SJSA1 (cell line): ENCODE results near the gene LAMP2. TPM values are rescaled to one million over a fixed set of nuclear protein-coding genes. Genes with fewer than 3 reads are reported as not detected.
A peak's percentile ranks its signal among the peaks of the same experiment; 100 is the strongest.
"Not testable (repeated sequence)": the region's sequence is repeated elsewhere in the genome, so short reads cannot be mapped to it uniquely, and the experiment has no call there.

Experiments used
- DNase-seq, 2 experiments: peaks; one replicate each; pipeline ENCODE4 v3.0.0-alpha.2; 2015 to 2020; ENCODE audit warnings: low spot score in 2 of 2, low read depth in 1 of 2
- H3K27ac ChIP-seq: fragments of 250-450 bp; sonication (Bioruptor Pico); 2 replicates; pipeline ENCODE4 v1.5.1; 2020; ENCODE audit warnings: mild to moderate bottlenecking, moderate library complexity
- H3K27me3 ChIP-seq: fragments of 250-450 bp; sonication (Bioruptor Pico); replicated peaks from 2 replicates; pipeline ENCODE4 v1.5.1; 2020; ENCODE audit warnings: mild to moderate bottlenecking, moderate library complexity
- H3K36me3 ChIP-seq: fragments of 250-450 bp; sonication (Bioruptor Pico); 2 replicates; pipeline ENCODE4 v1.5.1; 2020; ENCODE audit warnings: mild to moderate bottlenecking
- H3K4me1 ChIP-seq: fragments of 250-450 bp; sonication (Bioruptor Pico); replicated peaks from 2 replicates; pipeline ENCODE4 v1.6.1; 2021; ENCODE audit warnings: mild to moderate bottlenecking
- H3K4me3 ChIP-seq: fragments of 250-450 bp; sonication (Bioruptor Pico); 2 replicates; pipeline ENCODE4 v1.5.1; 2020; ENCODE audit warnings: mild to moderate bottlenecking
- H3K9me3 ChIP-seq: fragments of 250-450 bp; sonication (Bioruptor Pico); replicated peaks from 2 replicates; pipeline ENCODE4 v1.5.1; 2020; ENCODE audit warnings: mild to moderate bottlenecking
- total RNA-seq: library from RNA; depleted of rRNA; stranded (reverse); fragments of >200 nt; shearing (Covaris generic); gene quantifications from 2 replicates; pipeline ENCODE4 v1.2.3, GENCODE V29; 2014; rRNA removed

Gene LAMP2
- total RNA-seq = 63.2 and 125 TPM in 2 replicates

GRCh38 chrX:120468825-120469525 is at the start of gene LAMP2:
LAMP2 (minus strand) TSS chrX:120469296; CDS start chrX:120469169, 127 bp downstream.
- Histone ChIP-seq H3K27me3 (no peaks in the 10 kb centered on the region), H3K36me3 (peaks cover 3% of the 10 kb centered on the region; the same call in 1 of the 2 replicates), H3K4me3 (peak within 1 kb of the TSS; percentile 81), H3K27ac (peak within 1 kb of the TSS; percentile 89), H3K4me1 (0 out of 2 replicates have a peak, but pooled peaks cover 3% of the 10 kb centered on the region), H3K9me3 (no peaks in the 10 kb centered on the region)
- DNase-seq = peak; percentile 81 to 87

- no peak overlapping the region for H3K27ac ChIP-seq
Measured at GRCh38 chrX:120517936-120518335, 48.8 kb upstream of the LAMP2 start.

GRCh38 chrX:120514236-120514635 is 45.1 kb upstream of the LAMP2 start:
- peak in 1 of 2 experiments; percentile 9 for DNase-seq
- Histone ChIP-seq H3K27me3 (no peaks in the 10 kb centered on the region), H3K27ac (no peak overlapping the region), H3K36me3 (no peaks in the 10 kb centered on the region), H3K4me1 (peaks cover 6% of the 10 kb centered on the region; the same call in 1 of the 2 replicates), H3K4me3 (no peak overlapping the region), H3K9me3 (no peaks in the 10 kb centered on the region)

More at GRCh38 chrX:120517936-120518335, 48.8 kb upstream of the LAMP2 start:
- Histone ChIP-seq H3K9me3 (no peaks in the 10 kb centered on the region), H3K4me3 (no peak overlapping the region), H3K27me3 (no peaks in the 10 kb centered on the region), H3K4me1 (peaks cover 6% of the 10 kb centered on the region; the same call in 1 of the 2 replicates), H3K36me3 (no peaks in the 10 kb centered on the region)
- peak in 1 of 2 experiments; percentile 25 for DNase-seq

- DNase-seq = no peak
- Histone ChIP-seq H3K4me3 (no peak overlapping the region), H3K36me3 (no peaks in the 10 kb centered on the region), H3K9me3 (no peaks in the 10 kb centered on the region), H3K4me1 (no peaks in the 10 kb centered on the region), H3K27me3 (no peaks in the 10 kb centered on the region), H3K27ac (no peak overlapping the region)
Measured at GRCh38 chrX:120512627-120513026, 43.5 kb upstream of the LAMP2 start.

DNA sequence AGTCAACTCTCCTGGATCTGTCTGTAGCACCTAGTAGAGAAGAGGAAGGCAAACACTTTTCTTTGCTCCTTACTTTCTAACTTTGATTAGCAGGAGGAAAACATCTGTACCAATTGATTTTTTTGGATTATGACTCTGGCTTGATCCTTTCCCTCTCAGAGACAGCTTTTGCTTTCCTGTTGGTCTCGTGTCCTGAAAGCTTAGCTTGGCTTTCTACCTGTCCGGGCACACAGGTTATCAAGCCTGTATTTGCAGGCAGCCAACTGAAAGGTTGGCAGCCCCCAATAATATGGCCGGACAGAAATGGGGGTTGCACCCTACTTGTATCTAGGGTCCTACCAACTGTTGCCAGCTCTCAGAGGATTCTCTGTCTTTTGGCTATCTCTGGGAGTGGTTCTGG is 43.1 kb upstream of the LAMP2 start:
- H3K4me1 ChIP-seq = no peaks in the 10 kb centered on the region
- H3K27me3 ChIP-seq = no peaks in the 10 kb centered on the region
- no peak for DNase-seq
- no peak overlapping the region for H3K27ac ChIP-seq
- no peak overlapping the region for H3K4me3 ChIP-seq
- H3K9me3 ChIP-seq = no peaks in the 10 kb centered on the region
- no peaks in the 10 kb centered on the region for H3K36me3 ChIP-seq

DNA sequence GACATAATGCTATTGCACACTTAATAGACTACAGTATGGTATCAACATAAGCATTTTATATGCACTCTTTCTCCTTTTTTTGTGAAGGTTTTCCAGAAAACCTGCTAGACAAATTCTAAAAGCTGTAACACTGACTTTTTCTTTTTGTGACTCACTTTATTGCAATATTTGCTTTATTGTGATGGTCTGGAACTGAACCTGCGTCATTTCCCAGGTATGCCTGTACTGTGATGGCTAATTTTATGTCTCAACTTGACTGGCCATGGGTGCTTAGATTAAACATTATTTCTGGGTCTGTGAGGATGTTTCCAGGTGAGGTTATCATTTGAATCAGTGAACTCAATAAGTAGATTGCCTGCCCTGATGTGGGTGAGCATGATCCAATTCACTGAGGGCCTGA is 35.5 kb upstream of the LAMP2 start:
- Histone ChIP-seq H3K27me3 (no peaks in the 10 kb centered on the region), H3K9me3 (no peaks in the 10 kb centered on the region), H3K4me3 (no peak overlapping the region), H3K4me1 (no peaks in the 10 kb centered on the region), H3K36me3 (no peaks in the 10 kb centered on the region), H3K27ac (no peak overlapping the region)
- no peak for DNase-seq

GRCh38 chrX:120499301-120500072 is 30.4 kb upstream of the LAMP2 start:
- H3K27ac ChIP-seq = no peak overlapping the region
- no peaks in the 10 kb centered on the region for H3K27me3 ChIP-seq
- H3K9me3 ChIP-seq = no peaks in the 10 kb centered on the region
- DNase-seq = no peak
- H3K4me1 ChIP-seq = no peaks in the 10 kb centered on the region
- no peak overlapping the region for H3K4me3 ChIP-seq
- H3K36me3 ChIP-seq = no peaks in the 10 kb centered on the region

DNA sequence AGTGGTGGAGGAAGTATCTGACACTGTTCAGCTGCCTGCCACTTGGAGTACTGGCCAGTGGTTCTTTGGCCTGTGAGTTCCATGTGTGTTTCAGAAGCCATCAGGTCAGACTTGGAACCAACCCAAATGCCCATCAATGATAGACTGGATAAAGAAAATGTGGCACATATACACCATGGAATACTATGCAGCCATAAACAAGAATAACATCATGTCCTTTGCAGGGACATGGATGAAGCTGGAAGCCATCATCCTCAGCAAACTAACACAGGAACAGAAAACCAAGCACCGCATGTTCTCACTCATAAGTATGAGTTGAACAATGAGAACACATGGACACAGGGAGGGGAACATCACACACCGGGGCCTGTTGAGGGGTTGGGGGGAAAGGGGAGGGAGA is 21.0 kb upstream of the LAMP2 start:
- H3K4me1 ChIP-seq, H3K27me3 ChIP-seq, H3K9me3 ChIP-seq, H3K36me3 ChIP-seq, H3K27ac ChIP-seq, DNase-seq, H3K4me3 ChIP-seq: not testable (repeated sequence)

- no peak for DNase-seq
- Histone ChIP-seq H3K36me3 (no peaks in the 10 kb centered on the region), H3K4me3 (no peak overlapping the region), H3K27me3 (no peaks in the 10 kb centered on the region), H3K4me1 (peaks cover 3% of the 10 kb centered on the region), H3K9me3 (no peaks in the 10 kb centered on the region), H3K27ac (no peak overlapping the region)
Measured at GRCh38 chrX:120486786-120487185, 17.7 kb upstream of the LAMP2 start.

DNA sequence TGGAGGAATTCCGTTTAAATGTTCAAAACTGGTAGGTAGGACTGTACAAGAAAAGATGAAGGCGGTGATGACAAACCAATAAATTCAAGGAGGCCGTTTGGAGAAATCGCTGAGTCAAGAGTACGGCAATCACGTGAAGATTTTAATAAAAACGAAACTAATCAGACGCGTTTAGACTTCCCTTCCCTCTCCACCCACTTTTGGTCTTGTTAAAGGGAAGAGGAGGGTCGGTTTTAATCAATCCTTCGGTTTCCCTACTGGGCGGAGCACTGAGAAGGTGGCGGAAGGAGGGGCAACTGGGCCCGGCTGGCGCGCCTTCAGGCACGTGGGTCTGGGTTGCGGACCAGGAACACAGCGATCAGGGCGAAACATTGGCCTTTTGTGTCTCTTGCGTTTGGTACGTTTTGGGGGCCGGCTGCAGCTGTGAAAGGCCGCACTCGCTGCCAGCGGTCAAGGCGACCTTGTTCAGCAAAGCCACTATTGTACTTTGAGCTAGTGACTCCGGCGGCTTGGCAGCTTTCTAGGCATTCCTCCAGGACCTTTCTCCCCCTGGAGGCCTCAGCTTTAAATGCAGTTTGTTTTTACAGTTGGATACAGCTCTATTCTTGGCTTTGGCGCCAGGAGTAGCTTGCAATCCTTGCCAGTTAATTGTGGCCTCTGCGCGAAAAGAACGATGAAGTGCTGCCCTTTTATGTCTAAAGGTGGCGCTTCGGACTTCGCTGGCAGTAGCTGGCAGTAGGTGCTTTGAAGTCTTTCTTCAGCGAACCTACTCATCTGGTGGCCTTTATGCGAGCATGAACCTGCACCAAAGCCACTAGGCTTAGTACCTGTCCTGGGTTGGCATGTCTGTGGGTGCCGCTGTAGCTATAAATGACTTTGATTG is 16.8 kb upstream of the LAMP2 start:
- DNase-seq = peak; percentile 63 to 72
- H3K27me3 ChIP-seq = no peaks in the 10 kb centered on the region
- no peaks in the 10 kb centered on the region for H3K9me3 ChIP-seq
- peaks cover 3% of the 10 kb centered on the region for H3K4me1 ChIP-seq
- H3K27ac ChIP-seq = peak overlapping the region; percentile 59
- peak overlapping the region; percentile 41 for H3K4me3 ChIP-seq
- H3K36me3 ChIP-seq = no peaks in the 10 kb centered on the region

DNA sequence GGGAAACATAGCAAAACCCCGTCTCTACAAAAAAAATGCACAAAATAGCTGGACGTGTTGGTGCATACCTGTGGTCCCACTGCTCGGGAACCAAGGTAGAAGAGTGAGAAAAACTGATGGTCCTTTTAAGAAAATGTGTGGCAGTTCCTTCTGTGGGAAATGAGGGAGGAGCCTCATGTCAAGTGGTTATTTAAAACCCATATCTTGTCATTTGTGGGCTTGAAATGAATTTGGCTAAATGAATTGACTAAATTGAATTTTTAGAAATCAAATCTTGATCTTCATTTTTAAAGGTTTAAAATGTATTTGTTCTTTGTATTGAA is 16.2 kb upstream of the LAMP2 start:
- peak overlapping the region; percentile 59; the same call in 1 of the 2 replicates for H3K27ac ChIP-seq
- DNase-seq = no peak
- H3K4me1 ChIP-seq = peaks cover 3% of the 10 kb centered on the region
- no peaks in the 10 kb centered on the region for H3K36me3 ChIP-seq
- no peaks in the 10 kb centered on the region for H3K27me3 ChIP-seq
- H3K4me3 ChIP-seq = peak overlapping the region; percentile 41
- no peaks in the 10 kb centered on the region for H3K9me3 ChIP-seq

DNA sequence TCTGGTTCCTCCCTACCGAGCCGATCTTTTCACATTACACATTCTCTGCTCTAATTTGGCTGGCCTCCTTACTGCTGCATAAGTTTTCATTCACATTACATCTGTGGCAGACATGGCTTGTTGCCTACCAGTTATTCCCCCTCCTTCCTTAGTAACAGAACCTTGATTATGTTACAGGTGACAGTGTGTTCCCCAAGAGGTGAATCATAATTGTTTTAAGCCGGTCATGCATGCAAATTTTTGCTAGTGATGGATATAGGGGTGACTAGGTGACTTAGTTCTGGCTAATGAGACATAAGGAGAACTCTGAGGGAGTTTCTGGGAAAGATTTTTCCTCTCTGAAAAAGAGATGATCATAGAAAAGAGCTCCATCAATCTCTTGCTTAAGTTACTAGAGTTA is 8.4 kb upstream of the LAMP2 start:
- H3K9me3 ChIP-seq = no peaks in the 10 kb centered on the region
- no peak overlapping the region for H3K4me3 ChIP-seq
- H3K36me3 ChIP-seq = no peaks in the 10 kb centered on the region
- DNase-seq = no peak
- no peaks in the 10 kb centered on the region for H3K4me1 ChIP-seq
- H3K27ac ChIP-seq = no peak overlapping the region
- H3K27me3 ChIP-seq = no peaks in the 10 kb centered on the region

DNA sequence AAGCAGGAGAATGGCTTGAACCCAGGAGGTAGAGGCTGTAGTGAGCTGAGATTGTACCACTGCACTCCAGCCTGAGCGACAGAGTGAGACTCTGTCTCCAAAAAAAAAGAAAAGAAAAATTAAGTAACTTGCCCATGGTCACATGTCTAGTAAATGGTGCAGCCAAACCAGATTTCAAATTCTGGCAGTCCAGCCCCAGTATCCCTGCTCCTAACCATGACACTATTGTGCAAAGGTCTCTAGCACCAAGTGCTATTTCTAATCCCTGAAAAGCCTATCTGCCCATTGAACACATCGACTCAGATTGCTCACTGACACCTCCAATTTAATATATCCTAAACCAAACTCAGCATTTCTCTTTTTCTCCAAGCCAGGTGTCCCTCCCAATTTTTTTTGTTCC is 7.6 kb upstream of the LAMP2 start:
- DNase-seq = no peak
- Histone ChIP-seq H3K4me3 (no peak overlapping the region), H3K4me1 (no peaks in the 10 kb centered on the region), H3K27me3 (no peaks in the 10 kb centered on the region), H3K9me3 (no peaks in the 10 kb centered on the region), H3K36me3 (no peaks in the 10 kb centered on the region), H3K27ac (no peak overlapping the region)
